Esophagus squamous epithelium (tissue), 4 donors: Measurements from ENCODE around the gene DEFB112.

ENCODE experiments used
- POLR2A ChIP-seq, 4 donors: fragments of 450-650 bp; IDR thresholded peaks; one replicate each; pipeline ENCODE4 v1.6.1; 2017; ENCODE audit warnings: antibody characterized with exemption in 4 of 4, mild to moderate bottlenecking in 4 of 4, moderate library complexity in 3 of 4
- TF ChIP-seq, protein P1 (sequence below), 6 experiments: fragments of 450-650 bp in 4 of 6; fragments of 200-600 bp in 2 of 6; sonication (generic) in 2 of 6; IDR thresholded peaks; one replicate each; pipeline ENCODE4 v1.5.1; 2016 to 2019; ENCODE audit warnings: antibody characterized with exemption in 6 of 6, mild to moderate bottlenecking in 4 of 6, moderate library complexity in 4 of 6

DNA sequence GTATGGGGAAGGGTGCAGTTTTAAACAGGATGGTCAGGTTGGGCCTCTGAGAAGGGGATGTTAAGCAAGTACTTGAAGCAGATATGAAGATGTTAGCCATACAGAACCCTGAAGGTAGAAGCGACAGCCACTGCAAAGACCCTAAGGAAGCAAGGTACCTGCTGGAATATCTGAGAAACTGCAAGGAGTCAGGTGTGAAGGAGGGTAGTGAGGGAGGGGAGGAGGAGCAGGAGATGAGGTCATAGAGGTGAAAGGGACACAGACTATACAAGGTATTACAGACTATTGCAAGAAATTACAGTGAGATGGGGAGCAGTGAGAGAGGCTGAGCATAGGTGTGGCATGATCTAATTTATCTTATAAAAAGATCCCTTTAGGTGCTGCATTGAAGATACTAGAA lies 22.2 kb upstream of the DEFB112 start:
- TF ChIP-seq, protein P1, sequence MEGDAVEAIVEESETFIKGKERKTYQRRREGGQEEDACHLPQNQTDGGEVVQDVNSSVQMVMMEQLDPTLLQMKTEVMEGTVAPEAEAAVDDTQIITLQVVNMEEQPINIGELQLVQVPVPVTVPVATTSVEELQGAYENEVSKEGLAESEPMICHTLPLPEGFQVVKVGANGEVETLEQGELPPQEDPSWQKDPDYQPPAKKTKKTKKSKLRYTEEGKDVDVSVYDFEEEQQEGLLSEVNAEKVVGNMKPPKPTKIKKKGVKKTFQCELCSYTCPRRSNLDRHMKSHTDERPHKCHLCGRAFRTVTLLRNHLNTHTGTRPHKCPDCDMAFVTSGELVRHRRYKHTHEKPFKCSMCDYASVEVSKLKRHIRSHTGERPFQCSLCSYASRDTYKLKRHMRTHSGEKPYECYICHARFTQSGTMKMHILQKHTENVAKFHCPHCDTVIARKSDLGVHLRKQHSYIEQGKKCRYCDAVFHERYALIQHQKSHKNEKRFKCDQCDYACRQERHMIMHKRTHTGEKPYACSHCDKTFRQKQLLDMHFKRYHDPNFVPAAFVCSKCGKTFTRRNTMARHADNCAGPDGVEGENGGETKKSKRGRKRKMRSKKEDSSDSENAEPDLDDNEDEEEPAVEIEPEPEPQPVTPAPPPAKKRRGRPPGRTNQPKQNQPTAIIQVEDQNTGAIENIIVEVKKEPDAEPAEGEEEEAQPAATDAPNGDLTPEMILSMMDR (IDR thresholded peaks at IDR 0.05) = no peak
- no peak for TF ChIP-seq POLR2A (IDR thresholded peaks at IDR 0.05)
